GM12892 (cell line): ENCODE measurements around the gene CASKIN2.

Experiments
- DNase-seq: peaks from one replicate; pipeline ENCODE4 v3.0.0; 2011; ENCODE audit not compliant: insufficient read length
- FAIRE-seq: peaks from 2 replicates; lab custom pipeline; 2011; peaks lifted over from hg19 to GRCh38; lab: Jason Lieb, UNC
- POLR2A ChIP-seq: IDR thresholded peaks from 2 replicates; pipeline ENCODE4 v1.6.1; 2011; ENCODE audit warnings: low read depth, low read length, control low read depth
- POLR2AphosphoS5 ChIP-seq: IDR thresholded peaks from 2 replicates; pipeline ENCODE4 v1.6.1; 2011; ENCODE audit warnings: low read depth, low read length, control low read depth
- TAF1 ChIP-seq: IDR thresholded peaks from 2 replicates; pipeline ENCODE4 v1.6.1; 2011; ENCODE audit warnings: low read depth, mild to moderate bottlenecking, control low read depth, low read length, borderline replicate concordance

CASKIN2 gene

DNA sequence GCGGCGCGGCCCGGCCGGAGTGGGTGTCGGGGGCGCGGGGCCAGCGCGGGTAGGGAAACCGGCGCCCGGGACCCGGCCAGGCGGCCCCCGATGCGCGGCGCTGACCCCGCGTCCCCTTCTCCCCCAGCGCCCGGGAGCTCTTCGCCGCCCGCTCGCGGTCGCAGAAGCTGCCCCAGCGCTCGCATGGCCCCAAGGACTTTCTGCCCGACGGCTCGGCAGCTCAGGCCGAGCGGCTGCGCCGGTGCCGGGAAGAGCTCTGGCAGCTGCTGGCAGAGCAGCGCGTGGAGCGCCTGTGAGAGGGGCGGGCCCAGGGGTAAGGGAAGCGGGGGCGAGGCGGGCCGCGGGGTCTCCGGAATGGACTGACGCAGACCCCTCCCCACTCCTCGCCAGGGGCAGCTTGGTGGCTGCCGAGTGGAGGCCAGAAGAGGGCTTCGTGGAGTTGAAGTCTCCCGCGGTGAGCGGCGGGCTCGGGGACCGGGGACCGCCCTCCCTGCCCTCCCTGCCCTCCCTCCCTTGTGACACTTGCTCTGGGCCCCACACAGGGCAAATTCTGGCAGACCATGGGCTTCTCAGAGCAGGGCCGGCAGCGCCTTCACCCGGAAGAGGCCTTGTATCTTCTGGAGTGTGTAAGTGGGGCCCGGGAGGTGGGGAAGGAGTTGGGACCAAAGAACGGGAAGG, 1.4 kb upstream of the CASKIN2 start:
- no peak for FAIRE-seq
- peak; percentile 60 for DNase-seq
- no peak for TF ChIP-seq POLR2AphosphoS5
- no peak for TF ChIP-seq POLR2A
- TF ChIP-seq TAF1: no peak

DNA sequence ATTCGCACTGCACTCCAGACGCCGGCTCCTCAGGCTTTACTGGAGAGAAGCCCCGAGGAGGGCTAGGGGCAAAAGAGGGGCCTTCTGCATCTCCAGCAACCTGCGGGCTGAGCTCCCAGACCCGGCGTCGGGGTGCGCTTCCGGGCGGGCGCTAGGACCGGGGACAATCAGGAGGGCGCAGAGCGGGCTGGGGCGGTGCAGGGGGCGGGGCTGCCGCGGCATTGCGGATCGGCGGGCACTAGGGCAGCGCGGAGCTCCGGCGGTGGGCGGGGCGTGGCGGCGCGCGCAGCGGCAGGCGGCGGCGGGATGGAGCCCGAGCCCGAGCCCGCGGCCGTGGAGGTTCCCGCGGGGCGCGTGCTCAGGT, 900 bp upstream of the CASKIN2 start, which contains the start of gene TSEN54:
Gene TSEN54, plus strand, starts transcription at position 274 of the 364 bp plus-strand sequence. Its CDS starts 33 bp downstream, at position 307.
- peak; percentile 97 for FAIRE-seq
- TF ChIP-seq TAF1: no peak
- TF ChIP-seq POLR2A: no peak
- TF ChIP-seq POLR2AphosphoS5: no peak
- peak; percentile 99 for DNase-seq

DNA sequence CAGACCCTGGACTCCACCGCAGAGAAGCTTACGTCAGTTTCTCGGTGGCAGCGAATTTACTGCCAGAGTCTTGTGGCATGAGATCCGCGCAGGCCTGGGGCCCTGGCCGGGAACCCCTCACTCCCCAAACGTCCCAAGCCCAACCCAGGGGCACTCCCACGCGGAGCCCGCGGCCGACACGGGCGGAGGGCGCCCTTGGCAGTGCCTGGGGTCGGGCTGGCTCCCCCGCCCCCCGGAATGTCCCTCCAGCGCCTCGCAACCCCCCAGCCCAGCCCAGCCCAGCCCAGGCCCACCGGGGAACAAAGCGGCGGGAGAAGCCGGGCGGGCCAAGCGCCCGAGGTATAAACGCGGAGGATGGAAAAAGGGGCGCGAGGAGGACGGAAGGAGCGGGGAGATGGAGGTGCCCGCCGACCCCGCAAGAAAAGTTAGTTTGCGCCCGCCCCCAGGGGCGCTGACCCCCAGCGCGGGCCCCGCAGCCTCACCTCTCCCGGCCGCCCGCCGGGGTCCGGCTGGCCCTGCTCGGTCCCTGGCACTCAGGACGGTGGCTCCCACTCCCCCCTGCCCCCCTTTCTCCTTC, 330 bp downstream of the CASKIN2 start:
- FAIRE-seq (no peak), DNase-seq (no peak)
- TF ChIP-seq POLR2AphosphoS5 (no peak), TAF1 (no peak), POLR2A (no peak)

DNA sequence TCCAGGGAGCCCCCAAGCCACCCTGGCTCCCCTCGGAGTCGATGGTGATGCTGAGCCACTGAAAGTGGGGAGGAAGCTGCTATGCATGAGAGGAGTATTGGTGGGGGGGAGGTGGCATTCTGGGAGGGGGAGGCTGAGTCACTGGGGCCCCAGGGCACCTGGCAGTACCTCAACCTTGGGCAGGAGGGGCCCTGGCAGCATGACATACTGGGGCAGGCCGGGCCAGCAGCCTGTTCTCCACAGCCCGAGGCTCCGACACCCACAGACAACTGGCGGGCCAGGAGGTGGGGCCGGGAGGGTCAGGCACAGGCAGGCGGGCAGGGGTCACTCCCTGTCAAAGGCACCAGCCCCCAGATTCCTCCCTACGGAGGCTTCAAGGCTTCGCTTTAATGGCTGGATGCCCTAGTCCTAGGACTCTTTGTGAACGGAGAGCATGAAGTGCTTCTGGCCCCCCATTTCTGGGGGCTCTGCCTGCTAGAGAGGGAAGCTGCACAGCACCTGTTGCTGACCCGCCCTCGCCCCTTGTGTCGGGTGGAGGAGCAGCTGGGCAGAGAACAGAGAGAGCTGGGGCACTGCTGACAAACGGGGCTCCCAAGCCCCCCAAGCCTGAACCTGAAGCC, 928 bp downstream of the CASKIN2 start:
- DNase-seq (no peak), FAIRE-seq (no peak)

DNA sequence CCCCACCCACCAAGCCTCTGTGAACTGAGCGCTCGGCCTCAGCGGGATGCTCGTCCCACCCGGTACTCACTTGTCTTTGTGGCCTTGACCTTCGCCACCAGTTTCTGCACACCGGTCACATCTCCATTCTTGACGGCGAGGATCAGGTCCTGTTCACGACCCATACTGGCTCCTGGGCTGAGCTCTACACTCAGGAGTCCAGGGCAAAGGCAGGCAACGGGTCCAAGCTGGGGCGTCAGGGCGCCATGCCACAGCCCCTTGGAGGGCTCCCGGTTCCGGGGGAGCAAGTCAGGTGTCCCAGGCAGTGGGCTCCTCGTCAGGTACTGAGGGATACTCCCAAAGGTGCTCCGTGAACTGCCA, 1.7 kb downstream of the CASKIN2 start:
- TF ChIP-seq TAF1: no peak
- TF ChIP-seq POLR2AphosphoS5: no peak
- DNase-seq (no peak), FAIRE-seq (no peak)

More for the DNA sequence above, 928 bp downstream of the CASKIN2 start:
- no peak for TF ChIP-seq POLR2AphosphoS5
- TF ChIP-seq POLR2A: no peak
- no peak for TF ChIP-seq TAF1

DNA sequence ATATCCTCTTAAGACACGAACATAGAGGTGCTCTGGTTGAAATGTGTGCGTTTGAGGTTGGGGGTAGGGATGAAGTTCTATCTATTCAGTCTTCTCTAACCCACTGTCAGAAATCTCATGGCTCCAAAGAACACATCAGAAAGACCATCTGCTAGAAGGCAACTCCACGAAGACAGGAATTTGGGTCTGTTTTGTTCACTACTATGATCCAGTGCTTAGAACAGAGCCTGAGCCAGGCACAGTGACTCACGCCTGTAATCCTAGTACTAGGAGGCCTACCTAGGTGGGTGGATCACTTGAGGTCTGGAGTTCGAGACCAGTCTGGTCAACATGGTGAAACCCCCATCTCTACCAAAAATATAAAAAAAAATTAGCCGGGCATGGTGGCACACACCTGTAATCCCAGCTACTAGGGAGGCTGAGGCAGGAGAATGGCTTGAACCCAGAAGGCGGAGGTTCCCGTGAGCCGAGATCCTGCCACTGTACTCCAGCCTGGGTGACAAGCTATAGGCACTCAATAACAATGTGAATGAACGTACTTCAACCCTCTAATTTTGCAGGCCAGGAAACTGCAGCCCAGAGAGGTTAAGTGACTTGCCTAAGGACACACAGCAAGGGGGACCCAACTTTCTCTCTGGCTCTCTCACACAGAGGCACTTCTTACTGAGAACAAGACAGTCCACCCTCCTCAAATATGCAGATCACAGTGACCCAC, 2.3 kb downstream of the CASKIN2 start:
- no peak for FAIRE-seq
- TF ChIP-seq POLR2AphosphoS5 (no peak), POLR2A (no peak), TAF1 (no peak)

DNA sequence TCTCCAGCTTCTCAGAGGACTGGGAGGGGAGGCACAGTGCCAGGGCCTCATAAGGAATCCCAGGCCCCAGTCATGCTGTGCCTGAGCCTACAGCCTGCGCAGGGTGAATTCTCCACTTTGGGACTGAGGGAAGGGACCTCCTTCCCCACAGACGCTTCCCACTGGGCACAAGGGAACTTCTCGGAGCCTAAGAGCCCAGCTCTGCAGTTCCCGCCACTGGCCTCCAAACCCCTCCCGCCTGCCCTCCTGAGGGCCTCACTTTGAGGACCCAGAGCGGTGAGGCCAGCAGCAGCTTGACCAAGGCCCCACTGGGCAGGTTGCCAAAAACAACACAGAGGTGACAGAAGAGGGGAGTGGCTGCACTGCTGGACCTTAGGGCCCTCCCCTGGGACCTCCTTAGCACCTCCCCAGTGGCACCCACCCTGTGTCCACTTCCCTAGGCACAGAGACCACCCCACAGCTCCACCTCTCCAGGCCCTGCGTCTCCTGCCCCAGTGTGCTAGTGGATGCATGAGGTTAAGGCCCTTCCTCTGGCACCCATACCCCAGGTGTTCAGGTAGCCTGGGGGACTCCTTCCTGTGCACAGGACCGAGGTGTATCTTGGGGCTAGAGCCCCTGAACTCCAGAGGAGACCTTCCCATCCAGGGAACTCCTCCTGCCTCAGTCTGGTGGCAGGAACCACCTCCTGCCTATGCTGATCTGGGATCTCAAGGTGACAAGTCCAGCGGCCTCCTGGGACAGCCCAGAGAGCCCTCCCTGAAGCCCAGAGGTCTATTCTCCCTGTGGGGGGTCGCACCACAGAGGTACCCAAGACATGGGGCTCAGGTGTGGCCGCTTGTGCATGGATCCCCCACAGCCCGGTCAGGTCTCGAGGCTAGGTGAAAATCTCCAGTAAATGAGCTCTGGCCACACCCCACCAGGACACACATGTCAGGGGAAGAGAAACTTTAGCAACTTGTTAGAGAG, 3.4 kb downstream of the CASKIN2 start:
- TF ChIP-seq POLR2AphosphoS5 (no peak), TAF1 (no peak), POLR2A (no peak)
- DNase-seq: no peak
- FAIRE-seq: no peak

More for the DNA sequence above, 2.3 kb downstream of the CASKIN2 start:
- no peak for DNase-seq

DNA sequence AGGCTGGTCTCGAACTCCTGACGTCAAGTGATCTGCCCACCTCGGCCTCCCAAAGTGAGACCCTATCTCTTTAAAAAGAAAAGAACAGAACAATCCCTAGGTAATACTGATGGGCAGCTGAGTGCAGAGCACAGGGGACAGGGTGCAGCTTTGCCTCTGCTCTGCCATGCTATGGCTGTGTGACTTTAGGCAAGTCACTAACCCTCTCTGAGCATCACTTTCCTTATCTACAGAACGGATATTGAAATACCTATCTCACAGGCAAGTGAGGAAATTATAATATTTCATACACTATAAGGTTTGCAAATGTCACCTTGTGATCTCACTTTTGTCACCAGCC, 4.1 kb downstream of the CASKIN2 start:
- DNase-seq (no peak), FAIRE-seq (no peak)
- TF ChIP-seq TAF1 (no peak), POLR2AphosphoS5 (no peak), POLR2A (no peak)

DNA sequence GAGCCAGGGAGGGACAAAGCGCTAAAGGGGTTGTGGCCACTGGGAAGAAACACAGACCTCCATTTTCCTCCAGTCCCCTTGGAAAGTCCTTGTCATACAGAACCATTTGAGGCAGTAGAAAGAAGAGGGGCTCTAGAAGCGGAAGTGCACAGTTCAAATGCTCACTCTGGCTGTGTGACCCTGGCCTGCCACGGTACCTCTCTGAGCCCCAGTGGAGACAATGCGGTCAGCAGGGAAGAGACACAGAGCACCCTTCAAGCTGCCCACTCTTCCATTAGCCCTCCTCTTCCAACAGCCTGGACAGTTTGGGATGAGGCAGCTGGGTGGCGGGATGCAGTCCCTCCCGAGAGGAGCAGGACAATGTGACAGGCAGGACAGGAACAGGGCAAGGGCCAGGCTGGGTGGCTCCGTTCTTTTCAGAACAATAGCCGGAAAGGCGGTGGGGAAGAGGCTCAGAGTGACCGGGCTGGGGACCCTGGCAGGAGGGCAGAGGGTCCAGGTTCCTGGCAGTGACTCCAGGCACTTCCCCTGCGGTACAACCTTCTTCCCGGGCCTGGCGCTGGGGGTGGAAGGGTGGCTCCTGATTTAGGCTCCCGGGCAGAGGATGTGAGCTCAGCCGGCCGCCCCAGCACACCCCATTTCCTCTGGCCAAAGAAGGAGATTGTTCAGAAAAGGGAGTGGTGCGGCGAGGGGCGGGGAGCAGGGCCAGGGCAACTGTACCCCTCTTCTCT, 5.6 kb downstream of the CASKIN2 start:
- FAIRE-seq (no peak), DNase-seq (no peak)
- TF ChIP-seq POLR2AphosphoS5 (no peak), TAF1 (no peak)

DNA sequence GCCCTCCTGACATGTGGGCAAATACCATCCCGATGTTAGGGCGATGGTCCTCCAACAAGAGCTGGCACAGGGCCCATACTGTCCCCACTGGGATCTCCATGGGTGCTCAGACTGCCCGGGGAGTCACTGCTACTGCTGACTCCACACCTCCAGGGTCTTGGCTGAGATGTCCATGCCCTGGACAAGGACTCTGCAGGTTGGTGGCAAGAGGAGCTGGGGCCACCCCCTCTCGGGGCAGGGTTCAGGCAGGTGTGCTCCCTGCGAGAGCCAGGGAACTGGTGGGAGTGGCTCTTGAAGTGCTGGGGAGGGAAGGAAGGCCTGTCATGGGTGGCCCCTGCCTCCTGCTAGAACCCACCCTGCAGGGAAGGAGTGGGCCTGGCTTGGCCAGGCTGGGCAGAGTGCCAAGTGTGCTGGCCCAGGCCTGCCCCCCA, 6.4 kb downstream of the CASKIN2 start:
- TF ChIP-seq POLR2A (no peak), TAF1 (no peak), POLR2AphosphoS5 (no peak)
- FAIRE-seq: no peak
- no peak for DNase-seq
